ENCODE measurements around the gene KCNV2.

DNA sequence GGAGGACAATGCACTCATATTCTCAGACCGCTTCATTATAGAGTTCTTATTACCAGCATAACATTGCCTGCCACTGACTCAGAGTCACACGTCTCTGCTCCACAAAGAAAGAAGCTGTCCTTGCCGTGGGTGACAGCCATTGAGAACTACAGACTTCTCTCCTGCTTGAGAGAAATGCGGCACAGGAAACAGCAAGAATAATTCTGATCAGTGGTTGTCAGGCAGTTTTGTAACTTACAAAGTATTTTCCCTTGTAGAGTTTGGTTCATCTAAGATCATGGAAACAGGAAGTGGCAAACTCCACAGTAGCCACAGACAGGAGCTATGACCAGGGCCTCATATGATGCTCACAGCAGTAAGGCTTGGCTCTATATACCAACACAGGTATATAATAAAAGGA, 47.0 kb downstream of the KCNV2 start:
- TF ChIP-seq, protein P1, sequence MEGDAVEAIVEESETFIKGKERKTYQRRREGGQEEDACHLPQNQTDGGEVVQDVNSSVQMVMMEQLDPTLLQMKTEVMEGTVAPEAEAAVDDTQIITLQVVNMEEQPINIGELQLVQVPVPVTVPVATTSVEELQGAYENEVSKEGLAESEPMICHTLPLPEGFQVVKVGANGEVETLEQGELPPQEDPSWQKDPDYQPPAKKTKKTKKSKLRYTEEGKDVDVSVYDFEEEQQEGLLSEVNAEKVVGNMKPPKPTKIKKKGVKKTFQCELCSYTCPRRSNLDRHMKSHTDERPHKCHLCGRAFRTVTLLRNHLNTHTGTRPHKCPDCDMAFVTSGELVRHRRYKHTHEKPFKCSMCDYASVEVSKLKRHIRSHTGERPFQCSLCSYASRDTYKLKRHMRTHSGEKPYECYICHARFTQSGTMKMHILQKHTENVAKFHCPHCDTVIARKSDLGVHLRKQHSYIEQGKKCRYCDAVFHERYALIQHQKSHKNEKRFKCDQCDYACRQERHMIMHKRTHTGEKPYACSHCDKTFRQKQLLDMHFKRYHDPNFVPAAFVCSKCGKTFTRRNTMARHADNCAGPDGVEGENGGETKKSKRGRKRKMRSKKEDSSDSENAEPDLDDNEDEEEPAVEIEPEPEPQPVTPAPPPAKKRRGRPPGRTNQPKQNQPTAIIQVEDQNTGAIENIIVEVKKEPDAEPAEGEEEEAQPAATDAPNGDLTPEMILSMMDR (IDR thresholded peaks at IDR 0.05), result no peak
- no peak for TF ChIP-seq POLR2A (IDR thresholded peaks at IDR 0.05)
